ENCODE measurements around the gene ZNF532. TPM values are rescaled to one million over a fixed set of nuclear protein-coding genes. Genes with fewer than 3 reads are reported as not detected.

The ZNF532 gene
- total RNA-seq, 1 donor from 2014 or later, result 77.1 TPM

DNA sequence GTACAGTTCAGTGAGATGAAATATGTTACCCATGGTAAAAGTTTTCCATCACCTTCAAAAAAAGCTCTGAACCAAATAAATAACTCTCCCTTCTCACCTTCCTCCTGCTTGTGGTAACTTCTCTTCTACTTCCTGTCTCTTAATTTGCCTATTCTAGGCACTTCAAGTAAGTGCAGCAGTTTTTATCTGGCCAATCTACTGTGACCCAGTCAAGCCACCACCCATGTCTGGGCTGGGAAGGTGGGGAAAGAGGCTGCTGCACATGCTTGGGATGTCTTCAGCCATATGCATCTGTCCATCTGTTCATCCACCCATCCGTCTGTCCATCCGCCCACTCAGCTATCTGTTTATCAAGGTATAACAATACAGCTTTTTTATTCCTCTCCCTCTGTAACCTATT is 31.6 kb downstream of the ZNF532 start:
- H3K4me3 ChIP-seq, result no peak overlapping the region
- TF ChIP-seq POLR2A (IDR thresholded peaks at IDR 0.05) (no peak), POLR2AphosphoS5 (IDR thresholded peaks at IDR 0.05; ENCODE audit: insufficient read depth in 1 of 2, low read depth in 1 of 2) (no peak)
- TF ChIP-seq, protein P1, sequence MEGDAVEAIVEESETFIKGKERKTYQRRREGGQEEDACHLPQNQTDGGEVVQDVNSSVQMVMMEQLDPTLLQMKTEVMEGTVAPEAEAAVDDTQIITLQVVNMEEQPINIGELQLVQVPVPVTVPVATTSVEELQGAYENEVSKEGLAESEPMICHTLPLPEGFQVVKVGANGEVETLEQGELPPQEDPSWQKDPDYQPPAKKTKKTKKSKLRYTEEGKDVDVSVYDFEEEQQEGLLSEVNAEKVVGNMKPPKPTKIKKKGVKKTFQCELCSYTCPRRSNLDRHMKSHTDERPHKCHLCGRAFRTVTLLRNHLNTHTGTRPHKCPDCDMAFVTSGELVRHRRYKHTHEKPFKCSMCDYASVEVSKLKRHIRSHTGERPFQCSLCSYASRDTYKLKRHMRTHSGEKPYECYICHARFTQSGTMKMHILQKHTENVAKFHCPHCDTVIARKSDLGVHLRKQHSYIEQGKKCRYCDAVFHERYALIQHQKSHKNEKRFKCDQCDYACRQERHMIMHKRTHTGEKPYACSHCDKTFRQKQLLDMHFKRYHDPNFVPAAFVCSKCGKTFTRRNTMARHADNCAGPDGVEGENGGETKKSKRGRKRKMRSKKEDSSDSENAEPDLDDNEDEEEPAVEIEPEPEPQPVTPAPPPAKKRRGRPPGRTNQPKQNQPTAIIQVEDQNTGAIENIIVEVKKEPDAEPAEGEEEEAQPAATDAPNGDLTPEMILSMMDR (IDR thresholded peaks at IDR 0.05), result no peak
- no peaks in the 10 kb centered on the region for H3K27me3 ChIP-seq
- peaks cover 48% of the 10 kb centered on the region for H3K4me1 ChIP-seq
- no peak for DNase-seq (ENCODE audit: extremely low spot score in 2 of 2)
- H3K27ac ChIP-seq, result no peak overlapping the region
- intact Hi-C loops (cut with DNase I), result no loop called here
- H3K36me3 ChIP-seq, result peaks cover 0 to 8% of the 10 kb centered on the region in 2 donors
- no peaks in the 10 kb centered on the region for H3K9me3 ChIP-seq

- Histone ChIP-seq H3K4me1 (peaks cover 43% of the 10 kb centered on the region), H3K27me3 (no peaks in the 10 kb centered on the region), H3K36me3 (peaks cover 0 to 8% of the 10 kb centered on the region in 2 donors), H3K9me3 (no peaks in the 10 kb centered on the region), H3K27ac (no peak overlapping the region), H3K4me3 (no peak overlapping the region)
- intact Hi-C loops (cut with DNase I), result no loop called here
- no peak for DNase-seq (ENCODE audit: extremely low spot score in 2 of 2)
- no peak for TF ChIP-seq POLR2AphosphoS5 (IDR thresholded peaks at IDR 0.05; ENCODE audit: insufficient read depth in 1 of 2, low read depth in 1 of 2)
- TF ChIP-seq, protein P1 (IDR thresholded peaks at IDR 0.05), result no peak
- TF ChIP-seq POLR2A (IDR thresholded peaks at IDR 0.05), result no peak
Measured at GRCh38 chr18:58896734-58897508, 32.2 kb downstream of the ZNF532 start.

GRCh38 chr18:58898010-58898799 is 33.5 kb downstream of the ZNF532 start:
- TF ChIP-seq POLR2AphosphoS5 (IDR thresholded peaks at IDR 0.05; ENCODE audit: insufficient read depth in 1 of 2, low read depth in 1 of 2) (no peak), POLR2A (IDR thresholded peaks at IDR 0.05) (no peak)
- TF ChIP-seq, protein P1 (IDR thresholded peaks at IDR 0.05), result no peak
- intact Hi-C loops (cut with DNase I), result no loop called here
- no peak overlapping the region for H3K27ac ChIP-seq

GRCh38 chr18:58900015-58900649 is 35.5 kb downstream of the ZNF532 start:
- no peaks in the 10 kb centered on the region for H3K27me3 ChIP-seq
- H3K4me1 ChIP-seq, result peaks cover 12% of the 10 kb centered on the region
- TF ChIP-seq POLR2AphosphoS5 (IDR thresholded peaks at IDR 0.05; ENCODE audit: insufficient read depth in 1 of 2, low read depth in 1 of 2) (no peak), POLR2A (IDR thresholded peaks at IDR 0.05) (no peak)
- TF ChIP-seq, protein P1 (IDR thresholded peaks at IDR 0.05), result no peak
- no peaks in the 10 kb centered on the region for H3K9me3 ChIP-seq
- no peak overlapping the region for H3K4me3 ChIP-seq
- intact Hi-C loops (cut with DNase I), result no loop called here
- DNase-seq (ENCODE audit: extremely low spot score in 2 of 2), result no peak
- no peak overlapping the region for H3K27ac ChIP-seq
- H3K36me3 ChIP-seq, result peaks cover 0 to 8% of the 10 kb centered on the region in 2 donors

More at GRCh38 chr18:58898010-58898799, 33.5 kb downstream of the ZNF532 start:
- Histone ChIP-seq H3K27me3 (no peaks in the 10 kb centered on the region), H3K36me3 (peaks cover 0 to 8% of the 10 kb centered on the region in 2 donors), H3K4me1 (peaks cover 30% of the 10 kb centered on the region), H3K4me3 (no peak overlapping the region), H3K9me3 (no peaks in the 10 kb centered on the region)
- DNase-seq (ENCODE audit: extremely low spot score in 2 of 2), result no peak
